RPMI7951 (cell line): ENCODE data around the gene CBX4. TPM values are rescaled to one million over a fixed set of nuclear protein-coding genes. Genes with fewer than 3 reads are reported as not detected.
A peak's percentile ranks its signal among the peaks of the same experiment; 100 is the strongest.

Experiments used
- DNase-seq: peaks from one replicate; pipeline ENCODE4 v3.0.0-alpha.2; 2012; ENCODE audit warnings: low read depth
- total RNA-seq: library from RNA; depleted of rRNA; stranded (reverse); fragments of >200 nt; shearing (Covaris generic); gene quantifications from 2 replicates; pipeline ENCODE4 v1.2.3, GENCODE V29; 2014

Gene CBX4
- total RNA-seq, 1 experiment from 2014 or later = 10.8 TPM

DNA sequence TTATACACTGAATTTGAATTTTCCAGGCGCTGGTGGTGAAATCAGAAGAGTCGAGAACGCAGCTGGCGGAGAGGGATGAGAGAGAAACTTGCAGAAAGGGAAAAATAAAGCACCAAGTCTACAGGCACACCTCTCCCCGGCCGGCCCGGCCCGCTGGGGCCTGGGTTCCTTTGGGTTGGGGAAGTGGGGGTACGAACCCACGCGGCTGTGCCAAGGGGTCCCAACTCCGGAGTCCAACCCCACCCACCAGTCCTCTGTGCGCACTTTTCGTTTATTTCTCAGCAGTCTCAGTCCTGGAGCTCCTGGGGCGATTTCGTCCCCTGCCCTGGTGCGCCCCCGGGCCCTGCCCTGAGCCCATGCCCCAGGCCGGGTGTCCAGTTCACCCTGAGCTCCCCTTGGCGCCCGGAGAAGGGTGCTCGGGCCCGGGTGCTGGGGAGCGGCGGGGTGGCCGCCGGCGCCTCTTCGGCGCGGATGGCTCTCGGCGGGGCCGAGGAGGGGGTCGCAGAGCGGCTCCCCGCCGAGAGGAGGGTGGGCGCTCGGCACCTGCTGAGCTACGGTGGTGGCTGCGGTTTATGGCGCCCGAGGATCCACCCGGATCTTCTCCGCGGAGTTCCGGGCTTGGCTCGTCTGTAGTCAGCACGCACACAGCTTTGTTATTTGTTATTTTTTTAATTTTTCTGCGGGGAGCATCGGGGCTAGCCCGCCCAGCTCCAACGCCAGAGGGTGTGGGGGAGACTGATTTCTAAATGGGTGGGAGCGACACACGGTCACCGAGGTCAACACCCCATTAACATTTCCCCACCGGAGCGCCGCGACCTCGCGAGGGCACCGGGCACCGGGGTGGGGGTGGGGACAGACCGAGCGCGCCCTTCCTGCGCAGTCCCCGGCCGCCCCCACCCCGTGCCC lies 26.6 kb downstream of the CBX4 start:
- no peak for DNase-seq

DNA sequence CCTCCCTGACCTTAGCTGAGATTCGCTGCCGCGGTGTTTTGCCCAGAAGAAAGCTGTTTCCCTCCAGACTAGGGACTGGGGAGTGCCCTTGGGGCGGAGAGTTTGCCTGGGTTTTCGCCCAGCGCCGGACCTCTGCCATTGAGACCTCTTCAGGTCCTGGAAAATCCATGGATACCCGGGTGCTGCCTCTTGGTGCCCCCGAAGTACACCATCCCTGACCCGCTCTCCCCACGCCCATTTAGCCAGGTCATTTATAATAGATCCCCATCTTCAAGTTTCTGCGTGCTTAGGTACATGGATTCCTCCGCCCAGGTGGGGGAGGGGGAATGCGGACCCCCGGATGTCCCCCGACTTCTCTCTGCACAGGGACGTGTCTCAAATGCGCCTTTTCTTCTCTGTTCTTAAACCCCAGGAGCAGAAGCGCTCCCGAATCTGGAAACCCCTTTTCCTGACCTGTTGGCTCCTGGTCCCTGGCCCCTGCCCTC lies 27.3 kb downstream of the CBX4 start:
- DNase-seq = no peak

DNA sequence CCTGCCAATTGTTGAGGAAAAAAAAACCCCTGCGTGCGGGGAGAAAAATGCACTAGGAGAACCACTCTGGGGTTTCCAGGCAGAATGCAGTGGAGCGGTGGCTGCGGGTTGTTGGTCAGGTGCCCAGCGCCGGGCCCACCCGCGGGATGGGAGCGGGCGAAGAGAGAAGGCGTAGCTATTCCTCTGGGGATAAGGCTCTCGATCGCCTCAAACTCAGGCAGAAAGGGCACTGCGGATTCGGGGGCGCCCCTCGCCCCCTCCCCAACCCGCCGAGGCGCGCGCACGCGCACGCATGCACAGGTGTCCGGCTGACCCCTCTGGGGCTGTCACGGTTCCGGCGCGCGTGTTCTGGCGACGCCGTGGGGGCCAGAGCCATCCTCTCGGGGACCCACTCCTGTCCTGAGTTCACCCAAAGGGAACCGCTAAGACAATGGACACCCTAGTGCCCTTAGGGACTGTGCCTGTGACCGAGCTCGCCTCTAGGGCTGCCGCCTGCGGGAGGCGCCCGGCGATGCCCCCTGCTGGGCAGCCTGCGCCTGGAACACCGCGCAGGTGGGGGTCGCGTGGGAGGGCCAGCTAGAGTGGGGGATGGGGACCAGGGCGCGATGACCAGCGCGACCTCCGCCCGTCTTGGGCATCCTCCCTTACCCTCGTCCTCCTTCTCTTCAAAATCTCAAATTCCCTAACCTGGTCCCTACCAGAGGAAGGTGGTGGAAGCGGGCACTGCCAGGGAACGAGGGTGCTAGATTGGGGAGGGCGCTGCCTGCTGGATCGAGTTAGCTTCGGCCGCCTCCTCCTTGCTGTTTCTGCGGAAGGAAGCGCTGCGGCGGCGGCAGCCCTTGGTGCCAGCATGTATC lies 28.0 kb downstream of the CBX4 start:
- peak; percentile 52 for DNase-seq

DNA sequence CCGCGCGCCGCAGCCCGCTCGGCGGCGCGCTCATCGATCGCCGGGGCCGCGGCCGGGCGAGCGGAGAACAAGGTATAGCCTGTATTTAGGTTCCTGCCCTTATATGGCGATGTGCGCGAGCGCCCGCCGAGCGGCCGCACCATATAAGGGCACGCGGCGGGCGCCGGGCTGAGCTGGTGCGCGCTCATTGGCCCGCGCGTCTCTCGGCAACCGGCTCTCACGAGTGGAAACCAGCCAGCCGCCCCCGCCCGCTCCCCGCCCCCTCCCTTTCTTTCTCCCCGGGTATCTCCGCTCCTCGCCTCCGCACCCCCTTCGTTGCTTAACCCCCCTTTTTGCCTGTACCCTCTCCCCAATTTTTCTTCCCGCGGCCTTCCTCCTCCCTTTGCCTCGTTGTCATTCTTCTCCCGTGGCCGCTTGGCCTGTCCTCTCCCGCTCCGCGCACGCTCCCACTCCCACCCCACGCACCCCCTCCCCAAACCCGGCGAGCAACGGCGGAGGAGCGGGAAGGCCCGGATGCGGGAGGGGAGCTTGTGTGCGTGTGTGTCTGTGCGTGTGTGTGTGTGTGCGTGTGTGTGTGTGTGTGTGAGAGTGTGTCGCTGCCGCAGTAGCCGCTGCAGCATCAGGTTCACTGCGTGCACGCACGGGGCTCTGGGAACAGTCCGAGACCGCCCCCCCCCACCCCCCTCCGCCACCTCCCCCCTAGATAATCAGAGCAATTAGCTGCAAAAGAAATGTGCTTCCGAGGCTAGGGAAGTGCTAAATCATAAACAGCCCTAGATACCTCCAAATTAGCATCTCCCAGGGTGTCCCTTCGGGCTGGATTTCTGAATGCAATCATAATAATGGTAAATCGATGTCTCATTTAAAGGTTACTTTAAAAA lies 28.9 kb downstream of the CBX4 start:
- DNase-seq = peak; percentile 82

DNA sequence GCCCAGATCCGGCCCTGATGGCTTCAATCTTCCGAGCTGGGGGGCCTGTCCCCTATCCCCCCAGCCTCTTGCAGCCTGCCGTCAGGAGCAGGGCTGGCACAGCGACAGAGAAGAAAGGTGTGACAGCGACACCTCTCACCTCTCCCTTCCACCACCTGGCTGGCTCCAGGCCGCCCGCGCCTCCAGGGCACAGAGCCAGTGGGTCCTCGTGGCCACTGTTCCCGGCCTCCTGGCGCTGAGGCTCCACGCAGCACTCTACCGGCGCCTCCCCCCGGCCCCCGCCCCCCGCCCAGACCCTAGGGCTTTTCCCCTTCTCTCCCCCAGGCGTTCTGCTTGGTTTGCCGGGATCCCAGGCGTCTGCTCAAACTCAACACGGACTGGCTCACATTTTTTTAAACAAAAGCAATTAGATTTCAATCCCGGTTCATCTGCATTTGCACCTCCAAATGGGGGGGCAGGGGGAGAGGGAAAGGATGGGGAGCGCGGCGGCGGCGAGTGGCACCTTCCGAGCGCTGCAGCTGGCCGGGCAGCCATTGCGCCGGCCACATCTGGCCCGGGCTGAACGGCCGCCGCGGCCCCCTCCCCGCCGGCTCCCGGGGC lies 29.6 kb downstream of the CBX4 start:
- DNase-seq = no peak

DNA sequence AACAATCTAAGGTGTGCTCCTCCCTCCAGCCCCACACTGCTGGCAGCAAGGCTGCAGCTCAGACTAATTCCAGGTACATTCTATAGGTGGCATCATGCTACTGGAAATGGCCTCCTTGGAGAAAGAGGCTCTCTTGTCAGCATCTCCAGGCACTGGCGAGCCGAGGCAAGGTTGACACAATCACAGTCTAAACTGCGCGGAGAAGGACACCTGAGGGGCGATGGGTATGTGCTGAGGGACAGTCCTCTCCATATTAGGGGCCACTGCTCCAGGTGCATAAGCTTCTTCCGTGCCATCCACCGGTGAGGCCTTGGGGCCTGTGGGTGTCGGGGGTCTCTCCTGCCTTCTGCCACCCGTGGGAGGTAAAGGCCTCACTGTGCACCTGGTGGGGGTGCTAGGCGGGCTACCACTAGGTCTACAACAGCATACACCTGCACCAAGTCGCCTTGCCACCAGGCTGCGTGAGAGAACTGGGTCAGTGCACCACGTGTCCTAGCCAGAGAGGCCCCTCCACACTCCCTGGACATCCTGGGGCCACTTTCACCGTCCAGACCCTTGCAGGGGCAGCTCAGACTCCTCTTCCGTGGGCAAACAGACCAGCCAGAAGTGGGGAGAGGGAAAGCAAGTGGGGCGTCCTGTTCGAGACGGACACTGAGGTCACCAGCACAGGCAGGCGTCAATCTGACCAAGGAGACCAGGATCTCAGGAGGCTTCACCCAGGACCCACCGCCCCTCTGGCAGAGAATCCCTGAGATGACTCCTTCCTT lies 30.3 kb downstream of the CBX4 start:
- no peak for DNase-seq

DNA sequence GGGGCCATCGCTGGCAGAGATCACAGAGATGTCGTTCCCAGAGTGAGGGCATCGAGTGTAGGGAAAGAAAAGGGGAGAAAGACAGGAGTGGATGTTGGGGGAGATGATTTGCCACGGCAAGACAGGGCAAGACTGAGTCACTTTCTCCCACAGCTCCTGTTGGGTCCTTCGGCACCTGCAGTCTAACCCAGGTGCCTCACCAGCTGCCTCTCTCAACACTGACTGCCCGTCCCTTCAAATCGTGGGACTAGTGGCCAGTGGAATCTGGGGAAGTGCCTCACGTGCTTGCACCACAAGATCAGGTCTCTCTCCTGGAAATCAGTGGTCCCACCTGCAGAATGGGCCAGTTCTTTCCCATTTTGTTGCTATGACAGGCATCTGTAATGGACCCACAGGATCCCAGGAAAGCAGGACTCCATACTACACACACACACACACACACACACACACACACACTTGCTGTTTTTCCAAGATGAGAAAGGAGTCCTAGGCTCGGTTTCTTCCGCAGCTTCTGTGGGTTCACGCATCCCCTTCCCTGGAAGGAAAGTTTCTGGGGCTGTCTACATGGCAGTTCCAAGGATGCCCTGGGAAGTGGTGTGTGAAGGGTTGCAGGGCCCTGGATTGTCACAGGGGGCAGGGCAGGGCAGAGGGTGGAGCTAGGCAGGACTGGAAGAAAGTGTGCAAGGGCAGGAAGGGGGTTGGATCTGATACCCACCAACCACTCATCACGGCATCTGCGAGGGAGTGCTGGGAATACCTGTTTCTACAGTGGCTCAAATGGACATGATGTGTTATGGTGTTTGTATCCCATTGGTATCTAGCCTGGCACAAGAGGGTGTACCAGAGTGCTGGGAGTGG lies 32.1 kb downstream of the CBX4 start:
- DNase-seq = no peak

DNA sequence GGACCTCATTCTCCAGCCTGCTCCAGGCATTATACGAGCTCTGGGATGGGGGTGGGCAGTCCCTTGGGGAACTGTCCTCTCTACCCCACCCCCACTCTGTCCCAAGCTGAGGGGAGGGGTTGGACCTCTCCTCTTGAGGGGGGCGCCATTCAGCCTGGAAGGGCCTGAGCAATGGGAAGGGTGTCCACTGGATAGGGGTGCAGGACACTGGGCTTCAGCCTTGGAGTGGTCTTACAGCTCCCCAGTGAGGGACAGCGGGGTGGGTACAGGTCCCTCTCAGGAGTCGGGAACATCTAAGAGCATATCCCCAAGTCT lies 32.8 kb downstream of the CBX4 start:
- no peak for DNase-seq

DNA sequence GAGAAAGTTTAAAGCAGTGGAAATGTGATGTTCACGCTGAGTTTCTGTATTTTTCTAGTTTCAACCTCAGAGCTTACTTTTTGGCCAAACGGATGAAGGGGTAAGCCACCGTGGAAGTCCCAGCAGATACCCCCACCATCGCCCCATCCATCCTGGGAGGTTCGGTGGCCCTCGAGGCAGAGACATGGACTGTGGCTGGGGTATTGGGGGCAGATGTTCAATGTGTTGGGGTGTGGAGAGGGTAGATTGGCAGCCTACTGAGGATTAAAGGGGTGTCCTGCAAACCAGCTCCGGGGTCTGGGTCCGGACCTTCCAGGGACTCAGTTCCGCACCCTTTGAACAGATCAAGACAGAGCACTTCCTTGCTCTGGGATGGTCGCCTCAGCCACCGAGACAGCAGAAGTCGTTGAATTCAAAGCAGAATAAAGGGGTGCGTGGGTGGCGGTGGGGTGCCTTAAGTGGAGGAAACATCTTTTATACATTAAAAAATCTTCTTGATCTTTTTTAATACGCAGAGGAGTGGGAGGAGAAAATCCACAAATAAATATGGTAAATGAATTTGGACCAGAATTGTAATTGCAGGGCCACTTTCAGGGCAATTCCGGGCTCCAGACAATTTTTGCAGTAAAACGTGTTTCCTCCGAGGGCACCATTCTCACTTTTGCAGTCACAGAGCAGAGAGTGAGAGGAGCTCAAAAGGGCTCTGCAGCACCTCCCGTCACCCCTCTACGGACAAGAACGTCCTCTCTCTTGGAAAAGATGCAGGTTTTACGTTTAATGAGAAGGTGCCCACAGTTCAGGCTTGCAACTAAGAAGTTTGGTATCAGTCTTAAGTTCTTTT lies 34.2 kb downstream of the CBX4 start:
- no peak for DNase-seq

DNA sequence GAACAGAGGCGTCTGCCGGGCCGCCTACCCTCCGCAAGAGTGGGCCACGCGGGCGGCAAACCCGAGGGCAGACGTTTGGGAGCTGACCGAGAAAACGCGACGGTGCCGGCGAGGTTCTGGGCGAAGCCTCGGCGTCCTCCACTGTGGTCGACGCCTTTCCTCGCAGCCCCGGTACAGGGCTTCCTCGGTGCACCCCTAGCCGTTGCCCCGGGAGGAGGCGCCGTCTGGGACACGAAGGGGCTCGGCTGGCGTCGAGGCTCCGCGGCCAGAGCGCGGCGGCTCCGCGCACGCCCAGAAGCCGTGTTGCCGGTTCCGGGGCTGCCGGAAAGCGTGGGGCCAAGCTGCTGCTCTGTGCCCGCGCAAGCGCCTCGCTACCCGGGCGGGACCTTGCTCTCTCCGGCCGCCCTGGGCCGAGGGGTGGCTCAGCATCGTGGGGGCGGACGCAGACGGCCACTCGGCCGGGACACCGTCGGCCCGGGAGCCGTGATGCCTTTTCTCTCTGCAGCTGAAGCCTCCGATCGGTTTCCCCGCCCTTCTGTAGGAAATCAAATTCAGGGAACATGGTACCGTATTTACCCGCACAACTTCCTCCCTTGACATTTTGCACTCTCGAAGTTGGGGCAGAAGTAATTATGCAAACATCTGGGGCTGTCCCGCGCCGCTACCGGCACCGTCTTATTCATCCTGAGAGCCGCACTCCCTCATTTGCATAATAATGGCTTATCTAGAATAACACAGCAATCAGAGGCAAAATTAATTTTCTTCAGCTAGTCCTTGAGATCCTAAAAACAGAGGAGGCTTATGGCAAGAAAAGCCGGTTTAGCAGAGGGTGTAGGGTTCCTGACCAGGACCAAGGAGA lies 35.0 kb downstream of the CBX4 start:
- peak; percentile 47 for DNase-seq

DNA sequence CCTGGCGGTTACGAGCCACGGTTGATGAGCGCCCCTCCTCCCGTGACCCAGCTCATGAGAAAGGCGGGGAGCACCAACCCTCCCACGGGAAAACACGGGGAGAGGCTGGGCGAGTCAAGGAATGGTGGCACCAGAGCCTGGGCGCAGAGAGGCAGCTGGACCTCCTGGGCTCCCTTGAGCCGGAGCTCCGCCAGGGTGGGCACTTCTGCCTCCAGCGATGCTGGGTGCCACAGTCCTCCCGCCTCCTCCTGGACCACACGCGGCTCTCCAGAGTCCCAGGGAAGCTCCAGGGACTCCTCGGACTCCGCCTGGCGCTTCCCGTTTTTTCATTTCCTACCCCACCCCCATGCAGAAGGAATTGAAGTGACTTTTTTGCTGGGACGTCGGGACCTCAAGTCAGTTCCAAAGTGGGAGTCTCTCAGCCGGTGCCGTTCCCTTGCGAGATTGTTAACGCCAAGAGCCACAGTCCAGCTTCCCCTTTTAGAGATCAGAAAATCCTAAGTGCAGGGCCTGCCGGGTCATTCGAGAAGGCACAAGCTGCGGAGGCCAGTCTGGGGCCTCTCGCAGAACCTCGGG lies 35.7 kb downstream of the CBX4 start:
- DNase-seq = no peak

DNA sequence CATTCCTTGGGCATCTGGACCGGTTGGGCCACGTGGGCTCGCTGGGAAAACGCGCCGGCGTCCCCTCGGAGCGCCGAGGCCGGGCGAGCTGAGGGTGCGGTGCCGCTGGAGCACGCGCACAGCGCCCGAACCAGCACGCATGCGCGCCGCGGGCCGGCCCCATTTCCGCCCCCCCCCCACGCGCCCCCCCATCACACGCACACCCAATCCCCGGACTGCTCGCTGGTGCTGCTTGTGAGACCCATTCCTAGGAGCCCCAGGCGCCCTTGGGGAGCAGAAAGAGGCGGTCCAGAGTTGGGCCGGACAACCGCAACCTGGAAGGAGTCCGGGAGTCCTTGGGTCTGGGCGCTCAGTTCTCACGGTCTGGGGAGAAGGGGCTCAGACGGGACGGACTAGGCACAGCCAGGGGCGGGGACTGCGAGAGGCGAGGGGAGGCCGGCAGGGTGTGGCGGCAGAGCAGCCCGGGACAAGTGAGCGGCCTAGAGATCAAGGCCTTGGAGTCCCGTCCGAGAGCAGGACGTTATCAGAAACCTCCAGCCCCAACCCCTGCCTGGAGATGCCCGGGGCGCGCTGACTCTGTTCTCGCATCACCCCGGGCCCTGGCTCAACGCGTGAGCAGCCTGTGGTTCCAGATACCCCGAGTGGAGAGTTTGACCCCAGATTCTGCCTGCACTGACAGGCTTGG lies 36.4 kb downstream of the CBX4 start:
- no peak for DNase-seq

DNA sequence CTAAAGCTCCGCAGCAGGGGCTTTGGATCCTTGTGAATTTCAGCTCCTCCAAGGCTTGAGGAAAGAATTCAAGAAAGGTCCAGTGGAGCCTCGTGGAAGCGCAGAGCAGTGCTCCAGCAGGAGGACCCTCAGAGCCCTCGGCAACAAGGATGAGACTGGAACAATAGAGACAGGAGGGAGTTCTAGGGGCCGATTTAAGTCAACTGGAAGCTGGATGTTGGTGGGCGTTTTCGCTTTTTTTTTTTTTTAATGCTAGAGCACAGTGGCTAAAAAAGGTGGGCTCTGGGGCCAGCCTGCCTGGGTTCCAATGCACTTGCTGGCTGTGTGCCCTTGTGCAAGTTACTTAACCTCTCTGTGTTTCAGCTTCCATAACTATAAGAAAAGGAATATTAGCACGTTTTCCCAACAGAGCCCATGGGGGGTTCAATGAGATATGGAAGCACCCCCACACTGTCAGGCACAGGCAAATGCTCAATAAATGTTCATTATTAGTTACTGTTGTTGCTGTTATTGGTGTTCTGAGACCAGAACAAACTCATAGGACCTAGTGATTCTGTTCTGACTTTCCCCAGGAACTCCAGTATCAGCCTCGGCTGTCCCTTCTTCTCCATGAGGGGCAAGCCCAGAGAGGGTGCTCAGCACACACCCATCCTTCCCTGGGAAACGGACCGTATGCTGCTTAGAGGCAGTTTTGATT lies 37.1 kb downstream of the CBX4 start:
- no peak for DNase-seq

DNA sequence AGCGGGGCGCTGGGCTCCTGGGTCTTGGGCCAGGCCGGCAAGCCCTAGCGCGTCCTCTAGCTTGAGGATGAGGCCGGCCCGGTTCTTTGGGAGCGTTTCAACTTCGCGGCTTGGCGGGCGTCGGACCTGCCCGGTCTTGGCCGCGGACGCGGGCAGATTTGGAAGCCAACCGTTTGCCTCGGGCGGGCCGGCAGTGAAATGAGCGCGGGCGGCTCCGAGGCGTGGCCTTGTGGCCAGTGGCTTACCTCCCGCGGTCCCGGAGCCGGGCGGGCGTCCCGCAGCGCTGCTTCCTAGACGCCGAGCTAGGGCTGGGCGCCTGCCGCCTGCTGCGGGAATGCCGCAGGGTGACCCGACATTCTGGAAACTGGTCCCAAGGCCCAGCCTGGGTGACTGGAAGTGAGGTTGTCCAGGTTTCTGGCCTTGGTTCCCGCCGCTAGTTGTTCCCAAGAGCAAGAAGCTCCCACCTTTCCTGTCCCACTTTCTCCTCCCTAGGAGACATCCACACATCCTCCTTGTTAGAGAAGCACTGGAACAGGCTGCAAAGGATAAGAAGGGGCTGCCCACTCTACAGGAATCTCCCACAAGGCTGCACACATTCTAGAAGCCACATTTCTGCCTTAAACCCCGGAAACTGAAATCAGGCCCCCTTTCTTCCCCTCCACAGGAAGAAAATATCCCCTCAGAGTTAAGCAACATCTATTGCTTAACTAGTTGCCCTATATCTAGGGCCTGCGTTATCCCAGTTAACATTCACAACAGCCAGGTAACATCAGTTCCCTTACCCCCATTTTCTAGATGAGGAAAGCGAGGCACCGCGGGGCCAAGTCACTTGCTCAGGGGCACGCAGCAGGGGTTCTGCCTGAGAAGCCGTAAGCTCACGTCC lies 37.8 kb downstream of the CBX4 start:
- DNase-seq = peak; percentile 55
